Sigmoid colon (tissue), 4 donors: Measurements from ENCODE around the gene OR1E1.

Experiments
- CTCF ChIP-seq, 4 experiments: fragments of 450-650 bp in 3 of 4; fragments of 200-600 bp in 1 of 4; IDR thresholded peaks; one replicate each; pipeline ENCODE4 v1.5.1; 2016 to 2019; ENCODE audit warnings: antibody characterized with exemption in 4 of 4, mild to moderate bottlenecking in 3 of 4, moderate library complexity in 2 of 4
- POLR2A ChIP-seq, 2 donors: fragments of 450-650 bp; IDR thresholded peaks; one replicate each; pipeline ENCODE4 v1.6.1; 2016; ENCODE audit warnings: antibody characterized with exemption in 2 of 2, mild to moderate bottlenecking in 2 of 2, moderate library complexity in 2 of 2
- POLR2AphosphoS5 ChIP-seq, 4 donors: sonication (generic); formaldehyde crosslinking; IDR thresholded peaks; one replicate each; pipeline ENCODE4 v1.6.1; 2017; ENCODE audit warnings: antibody characterized with exemption in 4 of 4

GRCh38 chr17:3385869-3386816 is 12.1 kb downstream of the OR1E1 start, which contains the start of gene OR3A2:
- TF ChIP-seq CTCF (IDR thresholded peaks at IDR 0.05), result no peak
- TF ChIP-seq POLR2A (IDR thresholded peaks at IDR 0.05), result no peak
- no peak for TF ChIP-seq POLR2AphosphoS5 (IDR thresholded peaks at IDR 0.05)
